Panc1 (cell line): ENCODE data around the gene CALHM4. TPM values are rescaled to one million over a fixed set of nuclear protein-coding genes. Genes with fewer than 3 reads are reported as not detected.

ENCODE experiments used
- ATAC-seq: fragments of 200-7000 bp; cut with Tn5 transposase; 2 replicates; pipeline ENCODE4 v1.9.1; 2020; ENCODE audit warnings: mild to moderate bottlenecking, moderate library complexity
- BruUV-seq: library from RNA; stranded (reverse); fragments of 400-500 nt; replicated peaks from 2 replicates; lab custom pipeline; 2021; lab: Mats Ljungman, UMichigan
- CTCF ChIA-PET: fragments of 300-600 bp; sonication (Branson Sonifier 250); formaldehyde crosslinking; loops from one replicate; lab custom pipeline; 2022; ENCODE audit warnings: antibody characterized with exemption; lab: Charles Lee
- POLR2A ChIA-PET: fragments of 300-600 bp; sonication (Branson Sonifier 250); formaldehyde crosslinking; loops from one replicate; lab custom pipeline; 2022; ENCODE audit warnings: antibody characterized with exemption; lab: Charles Lee
- DNase-seq: peaks from one replicate; pipeline ENCODE4 v3.0.0-alpha.2; 2010; ENCODE audit warnings: low read depth, low spot score
- H3K27ac ChIP-seq: 2 replicates; pipeline ENCODE4 v1.5.1; 2011; ENCODE audit warnings: mild to moderate bottlenecking, low read length, inconsistent platforms
- H3K27me3 ChIP-seq: fragments of 200-500 bp; sonication (Bioruptor generic); 2 replicates; pipeline ENCODE4 v1.6.0; 2014; ENCODE audit warnings: low read length, inconsistent platforms; ENCODE audit not compliant: control insufficient read depth, insufficient read depth
- H3K36me3 ChIP-seq: fragments of 200-500 bp; sonication (Bioruptor generic); 2 replicates; pipeline ENCODE4 v1.5.1; 2014; ENCODE audit warnings: inconsistent platforms, mild to moderate bottlenecking, low read length, moderate library complexity; ENCODE audit not compliant: control insufficient read depth, insufficient read depth
- H3K4me1 ChIP-seq: 2 replicates; pipeline ENCODE4 v1.5.1; 2011; ENCODE audit warnings: inconsistent platforms, mild to moderate bottlenecking, low read length, moderate library complexity; ENCODE audit not compliant: control insufficient read depth, insufficient read depth
- H3K4me3 ChIP-seq, 2 experiments: 2 replicates each; pipeline ENCODE4 v1.5.1; 2011 to 2012; ENCODE audit warnings: low read depth in 2 of 2, low read length in 2 of 2, mild to moderate bottlenecking in 2 of 2, inconsistent platforms in 1 of 2, moderate library complexity in 1 of 2
- H3K9me3 ChIP-seq: fragments of 200-500 bp; sonication (Bioruptor generic); 2 replicates; pipeline ENCODE4 v1.5.1; 2014; ENCODE audit warnings: low read depth, mild to moderate bottlenecking, inconsistent platforms, low read length, moderate library complexity; ENCODE audit not compliant: control insufficient read depth, insufficient read depth
- in situ Hi-C: cut with HindIII; loops from 2 replicates; pipeline ENCODE4 v1.10.0; 2016; ENCODE audit warnings: low sequenced_read_pairs, low pct_unique_long_range_greater_than_20kb
- intact Hi-C: fragments of 100-400 bp; cut with micrococcal nuclease; formaldehyde crosslinking; loops from one replicate; pipeline ENCODE4 v1.10.0; 2022; ENCODE audit not compliant: unreplicated experiment
- total RNA-seq: library from RNA; stranded (reverse); gene quantifications from one replicate; pipeline ENCODE4 v1.2.1, GENCODE V29; 2021; ENCODE audit not compliant: unreplicated experiment
- TF ChIP-seq, protein P1 (sequence below): fragments of 450-650 bp; IDR thresholded peaks from 2 replicates; pipeline ENCODE4 v1.5.1; 2017; ENCODE audit warnings: mild to moderate bottlenecking

Gene CALHM4
- total RNA-seq, 1 experiment from 2014 or later = not detected

DNA sequence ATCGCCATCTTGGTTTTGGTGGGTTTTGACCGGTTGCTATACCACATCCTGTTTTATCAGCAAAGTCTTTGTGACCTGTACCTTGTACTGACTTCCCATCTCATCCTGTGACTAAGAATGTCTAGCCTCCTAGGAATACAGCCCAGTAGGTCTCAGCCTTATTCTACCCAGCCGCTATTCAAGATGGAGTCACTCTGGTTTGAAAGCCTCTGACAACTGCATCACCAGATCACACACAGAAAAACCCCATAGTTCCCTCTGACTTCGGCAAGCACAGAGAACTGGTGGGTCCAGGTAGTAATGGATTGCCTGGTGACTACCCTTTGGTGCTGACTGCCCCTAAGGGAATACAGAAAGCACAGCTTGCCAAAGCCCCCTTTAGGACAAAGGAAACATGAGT is 52.4 kb downstream of the CALHM4 start:
- Histone ChIP-seq H3K4me3 (no peak overlapping the region), H3K4me1 (no peaks in the 10 kb centered on the region), H3K27me3 (no peaks in the 10 kb centered on the region), H3K9me3 (no peaks in the 10 kb centered on the region), H3K36me3 (no peaks in the 10 kb centered on the region), H3K27ac (no peak overlapping the region)
- BruUV-seq = no TSS peak
- intact Hi-C loops (no loop called here), in situ Hi-C loops (no loop called here)
- DNase-seq (no peak), ATAC-seq (no peak)
- TF ChIP-seq, protein P1, sequence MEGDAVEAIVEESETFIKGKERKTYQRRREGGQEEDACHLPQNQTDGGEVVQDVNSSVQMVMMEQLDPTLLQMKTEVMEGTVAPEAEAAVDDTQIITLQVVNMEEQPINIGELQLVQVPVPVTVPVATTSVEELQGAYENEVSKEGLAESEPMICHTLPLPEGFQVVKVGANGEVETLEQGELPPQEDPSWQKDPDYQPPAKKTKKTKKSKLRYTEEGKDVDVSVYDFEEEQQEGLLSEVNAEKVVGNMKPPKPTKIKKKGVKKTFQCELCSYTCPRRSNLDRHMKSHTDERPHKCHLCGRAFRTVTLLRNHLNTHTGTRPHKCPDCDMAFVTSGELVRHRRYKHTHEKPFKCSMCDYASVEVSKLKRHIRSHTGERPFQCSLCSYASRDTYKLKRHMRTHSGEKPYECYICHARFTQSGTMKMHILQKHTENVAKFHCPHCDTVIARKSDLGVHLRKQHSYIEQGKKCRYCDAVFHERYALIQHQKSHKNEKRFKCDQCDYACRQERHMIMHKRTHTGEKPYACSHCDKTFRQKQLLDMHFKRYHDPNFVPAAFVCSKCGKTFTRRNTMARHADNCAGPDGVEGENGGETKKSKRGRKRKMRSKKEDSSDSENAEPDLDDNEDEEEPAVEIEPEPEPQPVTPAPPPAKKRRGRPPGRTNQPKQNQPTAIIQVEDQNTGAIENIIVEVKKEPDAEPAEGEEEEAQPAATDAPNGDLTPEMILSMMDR = no peak
- ChIA-PET CTCF (no interaction called here), POLR2A (no interaction called here)

Other genes with a start within 250 kb of the CALHM4 start
- gene DSE, start 182.8 kb upstream of the CALHM4 start, total RNA-seq = 5.4 TPM
- gene CALHM6, start 92.4 kb upstream of the CALHM4 start, total RNA-seq = not detected
- not detected for gene CALHM5, start 42.1 kb upstream of the CALHM4 start, total RNA-seq
- not detected for gene TRAPPC3L, start 8.1 kb upstream of the CALHM4 start, total RNA-seq
- gene RWDD1, start 17.8 kb downstream of the CALHM4 start, total RNA-seq = 68.0 TPM
- 0.44 TPM for gene RSPH4A, start 62.7 kb downstream of the CALHM4 start, total RNA-seq
- gene ZUP1, start 115.0 kb downstream of the CALHM4 start, total RNA-seq = 26.0 TPM
- gene KPNA5, start 127.5 kb downstream of the CALHM4 start, total RNA-seq = 16.2 TPM
- not detected for gene FAM162B, start 212.0 kb downstream of the CALHM4 start, total RNA-seq